GM12864 (cell line): ENCODE measurements around the gene HIP1R.

ENCODE experiments used
- DNase-seq: peaks from one replicate; pipeline ENCODE4 v3.0.0-alpha.2; 2011; ENCODE audit warnings: low read depth
- H3K4me3 ChIP-seq: 2 replicates; pipeline ENCODE4 v1.5.1; 2011; ENCODE audit warnings: mild to moderate bottlenecking, low read depth, low read length, control low read depth
- CTCF ChIP-seq: IDR thresholded peaks from 2 replicates; pipeline ENCODE4 v1.5.1; 2011; ENCODE audit warnings: low read depth, mild to moderate bottlenecking, moderate library complexity, low read length, control low read depth, inconsistent platforms; ENCODE audit errors: missing control alignments

Gene HIP1R

DNA sequence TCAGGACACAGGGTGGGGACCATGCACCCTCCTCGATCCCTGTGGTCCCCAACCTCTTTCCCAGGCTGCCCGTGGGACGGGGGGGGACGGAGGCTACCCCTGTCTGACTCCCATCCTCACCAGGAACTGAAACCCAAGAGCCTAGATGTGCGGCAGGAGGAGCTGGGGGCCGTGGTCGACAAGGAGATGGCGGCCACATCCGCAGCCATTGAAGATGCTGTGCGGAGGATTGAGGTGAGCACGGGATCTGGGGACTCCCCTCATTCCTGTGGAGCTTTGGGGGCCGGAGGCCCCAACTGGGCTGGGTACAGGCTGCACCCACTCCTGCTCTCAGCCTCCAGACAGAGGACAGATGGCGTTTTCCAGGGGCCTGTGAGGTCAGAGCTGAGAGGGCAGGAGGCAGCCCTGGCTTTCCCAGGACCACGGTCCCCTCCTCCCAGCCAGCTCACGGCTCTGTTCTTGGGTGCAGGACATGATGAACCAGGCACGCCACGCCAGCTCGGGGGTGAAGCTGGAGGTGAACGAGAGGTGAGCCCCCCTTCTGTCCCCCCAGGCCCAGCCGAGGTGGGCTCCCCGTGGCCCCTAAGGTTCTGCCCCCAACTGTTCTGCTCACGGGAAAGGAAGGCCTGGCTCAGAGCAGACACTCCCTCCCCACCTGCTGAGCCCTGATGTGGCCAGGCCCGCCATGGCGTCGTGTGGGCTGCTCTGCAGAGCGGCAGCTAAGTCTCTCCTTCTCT is 24.2 kb downstream of the HIP1R start:
- no peak overlapping the region for H3K4me3 ChIP-seq

GRCh38 chr12:122860040-122860853 is 25.0 kb downstream of the HIP1R start:
- TF ChIP-seq CTCF: peak; percentile 89
- peak; percentile 39 for DNase-seq
- H3K4me3 ChIP-seq: no peak overlapping the region

More for the DNA sequence above, 24.2 kb downstream of the HIP1R start:
- no peak for TF ChIP-seq CTCF
- no peak for DNase-seq

GRCh38 chr12:122860854-122861586 is 25.8 kb downstream of the HIP1R start:
- H3K4me3 ChIP-seq: no peak overlapping the region
- DNase-seq: no peak
- no peak for TF ChIP-seq CTCF

- no peak for DNase-seq
- TF ChIP-seq CTCF: no peak
- H3K4me3 ChIP-seq: no peak overlapping the region
Measured at GRCh38 chr12:122861587-122861970, 26.3 kb downstream of the HIP1R start.

DNA sequence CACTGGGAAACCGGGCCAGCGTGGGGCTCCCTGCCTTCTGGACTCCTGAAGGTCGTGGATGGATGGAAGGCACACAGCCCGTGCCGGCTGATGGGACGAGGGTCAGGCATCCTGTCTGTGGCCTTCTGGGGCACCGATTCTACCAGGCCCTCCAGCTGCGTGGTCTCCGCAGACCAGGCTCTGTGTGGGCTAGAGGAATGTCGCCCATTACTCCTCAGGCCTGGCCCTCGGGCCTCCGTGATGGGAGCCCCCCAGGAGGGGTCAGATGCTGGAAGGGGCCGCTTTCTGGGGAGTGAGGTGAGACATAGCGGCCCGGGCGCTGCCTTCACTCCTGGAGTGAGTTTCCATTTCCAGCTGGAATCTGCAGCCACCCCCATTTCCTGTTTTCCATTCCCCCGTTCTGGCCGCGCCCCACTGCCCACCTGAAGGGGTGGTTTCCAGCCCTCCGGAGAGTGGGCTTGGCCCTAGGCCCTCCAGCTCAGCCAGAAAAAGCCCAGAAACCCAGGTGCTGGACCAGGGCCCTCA is 26.9 kb downstream of the HIP1R start:
- no peak for DNase-seq
- H3K4me3 ChIP-seq: no peak overlapping the region
- no peak for TF ChIP-seq CTCF

GRCh38 chr12:122862872-122863701 is 27.8 kb downstream of the HIP1R start:
- no peak overlapping the region for H3K4me3 ChIP-seq
- no peak for DNase-seq
- TF ChIP-seq CTCF: no peak
